Erythroblast (primary cell): Measurements from ENCODE around the gene NKAIN2.

ENCODE experiments used
- GATA1 ChIP-seq: IDR thresholded peaks from 2 replicates; pipeline ENCODE4 v1.6.1; 2011; ENCODE audit warnings: low read depth, mild to moderate bottlenecking, control low read depth, low read length, moderate library complexity
- POLR2A ChIP-seq: IDR thresholded peaks from 2 replicates; pipeline ENCODE4 v1.6.1; 2011; ENCODE audit warnings: mild to moderate bottlenecking, low read length

GRCh38 chr6:124073021-124073420 lies 269.4 kb downstream of the NKAIN2 start:
- TF ChIP-seq POLR2A (no peak), GATA1 (no peak)
